Measurements from ENCODE around the gene TNFSF11.

GRCh38 chr13:42628666-42629065, 54.7 kb downstream of the TNFSF11 start:
- TF ChIP-seq POLR2A (IDR thresholded peaks at IDR 0.05) (no peak), CTCF (IDR thresholded peaks at IDR 0.05) (no peak), POLR2AphosphoS5 (IDR thresholded peaks at IDR 0.05; ENCODE audit: insufficient read depth in 1 of 2, low read depth in 1 of 2) (no peak)
